ENCODE measurements around the gene ZNF770.

- TF ChIP-seq REST (IDR thresholded peaks at IDR 0.05; ENCODE audit: insufficient read depth in 1 of 2, low read depth in 2 of 2, low read length in 2 of 2) (no peak), POLR2AphosphoS5 (IDR thresholded peaks at IDR 0.05; ENCODE audit: low read depth, low read length) (no peak), SIN3A (IDR thresholded peaks at IDR 0.05; ENCODE audit: borderline replicate concordance, insufficient read depth, low read length) (no peak), TAF1 (IDR thresholded peaks at IDR 0.05; ENCODE audit: borderline replicate concordance, insufficient read depth, low read length) (no peak), FOXP2 (optimal IDR thresholded peaks at IDR 0.05; ENCODE audit: borderline replicate concordance, extremely low read depth, extremely low read length, insufficient read depth) (no peak)
These were observed 1.8 kb downstream of the ZNF770 start for GRCh38 chr15:34986326-34986725.
